Ishikawa (cell line): ENCODE measurements around the gene CHST2.

Experiments used
- CEBPB ChIP-seq: IDR thresholded peaks from 2 replicates; pipeline ENCODE4 v1.6.1; 2012
- CREB1 ChIP-seq: IDR thresholded peaks from 2 replicates; pipeline ENCODE4 v1.6.1; 2012; ENCODE audit warnings: low read depth
- EGR1 ChIP-seq: IDR thresholded peaks from 2 replicates; pipeline ENCODE4 v1.6.1; 2012
- EP300 ChIP-seq: IDR thresholded peaks from 2 replicates; pipeline ENCODE4 v1.6.1; 2012; ENCODE audit warnings: borderline replicate concordance
- FOXM1 ChIP-seq: IDR thresholded peaks from 2 replicates; pipeline ENCODE4 v1.6.1; 2012; ENCODE audit warnings: low read depth, borderline replicate concordance
- MAX ChIP-seq: IDR thresholded peaks from 2 replicates; pipeline ENCODE4 v1.6.1; 2012
- RAD21 ChIP-seq: IDR thresholded peaks from 2 replicates; pipeline ENCODE4 v1.6.1; 2012; ENCODE audit warnings: low read depth
- REST ChIP-seq: IDR thresholded peaks from 2 replicates; pipeline ENCODE4 v1.6.1; 2012; ENCODE audit warnings: low read depth, mild to moderate bottlenecking
- TAF1 ChIP-seq: IDR thresholded peaks from 2 replicates; pipeline ENCODE4 v1.6.1; 2012; ENCODE audit warnings: low read depth, mild to moderate bottlenecking
- TCF12 ChIP-seq: IDR thresholded peaks from 2 replicates; pipeline ENCODE4 v1.6.1; 2012; ENCODE audit warnings: low read depth

- TF ChIP-seq CEBPB (no peak), TCF12 (no peak), REST (no peak), MAX (no peak), EGR1 (no peak), TAF1 (no peak), RAD21 (no peak), EP300 (no peak), FOXM1 (no peak), CREB1 (no peak)
Measured at GRCh38 chr3:143092191-143092590, 27.4 kb upstream of the CHST2 start.
